GM12801 (cell line): Measurements from ENCODE around the gene EVX1.

Source experiments
- TF ChIP-seq, protein P1 (sequence below): IDR thresholded peaks from one replicate; pipeline ENCODE4 v1.5.1; 2011; ENCODE audit warnings: control low read depth; ENCODE audit not compliant: insufficient read length; ENCODE audit errors: extremely low read depth

The EVX1 gene

DNA sequence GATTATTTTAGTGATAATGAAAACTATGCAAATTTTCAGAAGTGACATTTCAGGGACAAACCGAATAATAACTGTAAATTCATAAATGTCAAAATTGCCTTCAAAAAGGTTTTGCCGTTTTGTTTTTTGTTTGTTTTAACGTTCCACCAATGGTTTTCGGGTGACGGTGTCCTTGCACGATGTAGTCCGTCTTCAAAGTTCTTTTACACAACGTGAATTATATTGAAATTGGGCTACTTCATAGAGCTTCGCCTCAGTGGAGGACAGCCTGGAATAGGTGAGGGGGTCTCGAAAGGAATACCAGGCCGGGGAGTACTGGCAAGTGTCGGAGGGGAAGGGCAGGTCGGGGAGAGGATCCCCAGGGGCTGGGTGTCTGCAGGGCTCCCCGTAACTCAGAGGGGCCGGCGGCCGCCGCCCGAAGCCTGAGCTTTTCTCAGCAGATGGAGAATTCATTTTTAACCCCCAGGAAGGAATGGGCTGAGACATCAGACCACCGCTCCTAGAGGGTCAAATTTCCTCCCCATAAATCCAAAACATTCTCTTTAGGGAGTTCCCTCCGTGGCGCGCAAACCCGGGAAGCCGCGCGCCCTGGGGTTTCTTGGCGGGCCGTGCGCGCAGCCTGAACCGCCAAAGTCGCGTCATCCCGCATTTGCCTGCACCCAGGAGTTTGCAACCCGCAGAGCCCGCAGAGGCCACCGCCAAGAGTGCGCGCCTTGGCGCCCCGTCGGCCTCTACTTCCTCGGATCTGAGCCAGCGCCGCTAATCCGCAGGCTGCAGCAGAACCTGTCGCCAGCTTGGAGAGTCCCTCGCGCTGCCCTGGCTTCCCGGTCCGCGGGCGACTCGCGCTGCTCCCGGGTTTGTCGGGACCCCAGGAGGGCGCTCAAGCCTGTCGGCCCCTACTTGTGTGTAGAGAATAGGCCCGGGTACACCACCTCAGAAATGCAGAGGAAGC, 17.3 kb upstream of the EVX1 start:
- TF ChIP-seq, protein P1, sequence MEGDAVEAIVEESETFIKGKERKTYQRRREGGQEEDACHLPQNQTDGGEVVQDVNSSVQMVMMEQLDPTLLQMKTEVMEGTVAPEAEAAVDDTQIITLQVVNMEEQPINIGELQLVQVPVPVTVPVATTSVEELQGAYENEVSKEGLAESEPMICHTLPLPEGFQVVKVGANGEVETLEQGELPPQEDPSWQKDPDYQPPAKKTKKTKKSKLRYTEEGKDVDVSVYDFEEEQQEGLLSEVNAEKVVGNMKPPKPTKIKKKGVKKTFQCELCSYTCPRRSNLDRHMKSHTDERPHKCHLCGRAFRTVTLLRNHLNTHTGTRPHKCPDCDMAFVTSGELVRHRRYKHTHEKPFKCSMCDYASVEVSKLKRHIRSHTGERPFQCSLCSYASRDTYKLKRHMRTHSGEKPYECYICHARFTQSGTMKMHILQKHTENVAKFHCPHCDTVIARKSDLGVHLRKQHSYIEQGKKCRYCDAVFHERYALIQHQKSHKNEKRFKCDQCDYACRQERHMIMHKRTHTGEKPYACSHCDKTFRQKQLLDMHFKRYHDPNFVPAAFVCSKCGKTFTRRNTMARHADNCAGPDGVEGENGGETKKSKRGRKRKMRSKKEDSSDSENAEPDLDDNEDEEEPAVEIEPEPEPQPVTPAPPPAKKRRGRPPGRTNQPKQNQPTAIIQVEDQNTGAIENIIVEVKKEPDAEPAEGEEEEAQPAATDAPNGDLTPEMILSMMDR, result no peak

DNA sequence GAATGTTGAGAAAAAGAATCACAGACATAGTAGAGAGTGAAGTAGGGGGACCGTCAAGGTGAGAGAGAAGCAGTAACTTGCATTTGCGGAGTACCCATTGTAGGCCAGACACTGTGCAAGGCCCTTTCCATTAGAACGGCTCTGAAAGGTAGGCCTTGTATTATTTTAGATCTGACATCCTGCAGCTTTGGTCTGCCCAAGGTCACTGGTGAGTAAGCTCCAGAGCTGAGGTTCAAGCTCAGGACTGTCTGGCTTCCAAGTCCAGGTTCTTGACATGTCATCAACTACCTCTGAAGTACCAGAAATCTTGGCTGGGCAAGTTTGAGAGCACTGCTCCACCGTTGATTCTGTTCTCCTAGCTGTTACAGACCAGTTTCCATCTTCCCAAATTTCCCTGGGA, 13.2 kb upstream of the EVX1 start:
- TF ChIP-seq, protein P1, result no peak

DNA sequence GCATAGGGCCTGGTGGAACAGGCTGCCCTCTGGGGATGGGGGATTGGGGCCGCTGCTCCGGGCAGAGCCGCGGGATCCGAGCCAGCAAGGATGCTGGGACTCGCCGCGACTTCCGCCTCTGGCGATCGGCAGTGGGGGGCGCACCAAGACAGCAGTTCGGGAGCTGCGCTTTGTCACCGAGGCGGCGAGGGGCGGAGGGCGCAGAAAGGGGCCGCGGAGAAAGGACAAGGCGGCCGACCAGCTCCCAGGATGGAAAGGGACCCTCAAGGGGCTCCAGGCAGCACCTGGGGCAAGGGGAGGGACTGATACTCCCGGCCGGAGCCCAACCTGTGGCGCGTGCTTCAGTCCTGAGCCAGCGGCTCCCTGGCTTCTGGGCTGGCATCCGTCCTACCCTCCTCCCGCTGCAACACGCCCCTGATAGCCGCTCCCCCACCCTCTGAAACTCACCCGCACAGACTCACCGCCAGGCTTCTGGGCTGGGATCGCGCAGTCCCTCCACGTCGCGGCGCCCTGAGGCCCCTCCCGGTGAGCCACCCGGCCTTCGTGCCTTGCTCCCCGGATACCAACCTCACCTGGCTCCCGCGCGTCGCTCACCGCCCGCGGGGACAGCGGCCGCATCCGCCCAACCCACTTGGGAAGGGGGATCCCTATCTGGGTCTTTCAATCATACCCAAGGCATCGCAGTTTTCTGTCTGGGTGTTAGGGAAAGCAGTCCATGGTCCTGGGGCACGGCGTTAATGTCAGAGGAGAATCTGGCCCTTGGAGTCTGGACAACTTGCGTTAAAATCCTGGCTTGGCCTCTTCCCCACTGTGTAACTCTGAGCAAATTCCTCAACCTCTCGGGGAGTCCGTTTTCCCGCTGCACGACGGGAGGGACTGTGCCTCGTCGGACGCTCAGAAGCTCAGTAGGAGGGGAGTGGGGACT, 7.0 kb upstream of the EVX1 start:
- TF ChIP-seq, protein P1, result no peak

DNA sequence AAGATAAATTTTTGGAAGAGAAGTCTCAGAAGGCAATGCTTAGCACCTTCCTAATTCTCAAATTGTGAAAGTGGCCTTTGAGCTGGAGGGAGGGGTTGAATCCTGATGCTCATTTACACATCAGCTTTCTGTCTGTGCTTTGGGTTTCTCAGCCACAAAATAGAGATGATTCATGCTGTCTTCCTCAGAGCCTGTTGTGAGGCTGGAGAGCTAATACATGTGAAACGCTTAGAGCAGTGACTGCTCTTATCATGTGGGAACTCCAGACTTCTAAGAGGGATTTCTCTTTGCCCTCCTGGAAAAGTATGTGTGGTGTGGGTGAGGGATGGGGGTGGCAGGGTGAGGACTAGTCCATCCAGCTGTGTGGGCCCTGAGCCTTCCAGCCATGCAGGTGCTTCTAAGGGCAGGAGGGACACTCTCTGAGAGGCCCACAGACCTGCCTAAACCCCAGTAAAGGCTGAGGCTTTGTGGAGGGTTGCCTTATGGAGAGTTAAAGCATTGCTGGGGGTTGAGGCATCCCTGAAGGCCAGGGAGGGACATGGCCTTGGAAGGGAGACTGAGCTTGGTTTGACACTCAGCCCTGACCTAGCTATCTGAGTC, 4.8 kb upstream of the EVX1 start:
- TF ChIP-seq, protein P1, result no peak

DNA sequence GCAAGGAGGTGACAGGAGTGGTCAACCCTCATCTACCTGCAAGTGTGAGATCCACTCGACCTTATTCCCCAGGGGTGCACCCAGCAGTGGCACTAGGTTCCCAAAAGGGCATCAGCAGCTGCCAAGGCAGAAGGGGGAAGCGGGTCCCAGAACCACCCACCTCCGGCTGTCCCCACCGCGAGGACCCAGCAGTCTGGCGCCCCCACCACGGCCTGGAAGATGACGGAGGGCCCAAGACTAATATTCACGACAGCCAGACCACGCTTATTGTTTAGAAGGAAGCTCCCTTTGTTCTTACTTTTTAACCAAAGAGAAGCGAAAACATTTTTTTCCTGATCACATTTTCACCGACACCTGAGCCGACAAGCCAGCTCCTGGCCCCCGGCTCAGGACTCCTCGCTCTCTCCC, 3.6 kb upstream of the EVX1 start:
- TF ChIP-seq, protein P1, result no peak

DNA sequence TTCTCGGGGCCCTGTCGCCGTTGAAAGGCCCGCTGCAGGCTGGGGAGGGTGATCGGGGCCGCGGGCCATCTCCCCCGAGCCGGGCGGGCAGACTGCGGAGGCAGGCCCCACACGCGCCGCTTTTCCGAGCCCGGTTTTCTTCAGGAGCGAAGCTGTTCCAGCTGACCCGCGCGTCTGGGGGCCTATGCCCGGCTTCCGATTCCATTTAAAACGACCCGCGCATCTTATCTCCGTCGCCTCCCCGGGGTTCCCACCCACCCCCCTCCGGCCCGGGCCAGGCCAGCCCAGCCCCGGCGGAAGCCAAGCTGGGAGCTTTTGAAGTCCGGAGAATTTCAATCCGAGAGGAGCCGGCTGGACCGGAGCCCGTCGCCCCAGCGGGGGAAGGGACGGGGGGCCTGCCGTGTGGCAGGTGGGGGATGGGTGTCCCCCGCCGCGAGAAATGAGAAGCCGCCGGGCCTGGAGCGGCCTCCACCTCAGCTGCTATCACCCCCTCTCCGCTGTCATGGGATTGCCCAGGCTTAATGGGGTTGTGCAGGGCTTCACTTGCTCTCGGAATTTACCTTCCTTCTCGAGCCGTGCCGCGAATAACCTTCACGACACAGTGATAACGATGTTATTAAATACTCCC, 3.1 kb upstream of the EVX1 start:
- TF ChIP-seq, protein P1, result no peak
